H1 (cell line): ENCODE measurements around the gene PDE9A.

ENCODE experiments used
- CTCF ChIP-seq, 3 experiments: IDR thresholded peaks; 1 replicate in 2 of 3; 2 replicates in 1 of 3; pipeline versions ENCODE4 v1.5.1 to v1.6.1; 2011; ENCODE audit warnings: low read length in 3 of 3, mild to moderate bottlenecking in 3 of 3, inconsistent platforms in 2 of 3, low read depth in 1 of 3, moderate library complexity in 1 of 3; ENCODE audit not compliant: insufficient read depth in 1 of 3; ENCODE audit errors: control extremely low read depth in 1 of 3
- EGR1 ChIP-seq: IDR thresholded peaks from 2 replicates; pipeline ENCODE4 v1.6.1; 2011; ENCODE audit warnings: low read depth, low read length, borderline replicate concordance
- EP300 ChIP-seq, 2 experiments: IDR thresholded peaks; 1 replicate in 1 of 2; 2 replicates in 1 of 2; pipeline ENCODE4 v1.6.1; 2011 to 2012; ENCODE audit warnings: low read depth in 2 of 2, low read length in 2 of 2, mild to moderate bottlenecking in 2 of 2, borderline replicate concordance in 1 of 2, inconsistent platforms in 1 of 2, moderate library complexity in 1 of 2
- EZH2 ChIP-seq: fragments of 200-600 bp; sonication (generic); IDR thresholded peaks from 2 replicates; pipeline ENCODE4 v1.7.1; 2012; ENCODE audit warnings: low read depth, mild to moderate bottlenecking, moderate library complexity, low read length, inconsistent platforms; ENCODE audit not compliant: severe bottlenecking
- HDAC2 ChIP-seq, 2 experiments: fragments of 300-600 bp in 1 of 2; sonication (generic) in 1 of 2; IDR thresholded peaks; 2 replicates each; pipeline ENCODE4 v1.6.1; 2011 to 2012; ENCODE audit warnings: low read depth in 2 of 2, low read length in 2 of 2, mild to moderate bottlenecking in 2 of 2, moderate library complexity in 2 of 2, borderline replicate concordance in 1 of 2, inconsistent platforms in 1 of 2
- MAFK ChIP-seq: IDR thresholded peaks from 2 replicates; pipeline ENCODE4 v1.6.1; 2012; ENCODE audit warnings: low read depth, mild to moderate bottlenecking, improper control_type of control experiment, low read length
- MAX ChIP-seq: IDR thresholded peaks from 2 replicates; pipeline ENCODE4 v1.6.1; 2012; ENCODE audit warnings: inconsistent platforms
- POLR2A ChIP-seq, 2 experiments: IDR thresholded peaks; 1 replicate in 1 of 2; 2 replicates in 1 of 2; pipeline ENCODE4 v1.6.1; 2011; ENCODE audit warnings: low read depth in 2 of 2, low read length in 2 of 2, mild to moderate bottlenecking in 2 of 2; ENCODE audit errors: control extremely low read depth in 1 of 2
- RNF2 ChIP-seq: fragments of 200-900, 300-1000 bp; sonication (generic); IDR thresholded peaks from 2 replicates; pipeline ENCODE4 v1.7.1; 2016; ENCODE audit warnings: borderline replicate concordance, low read depth, mild to moderate bottlenecking, antibody characterized with exemption, low read length; ENCODE audit not compliant: poor library complexity, severe bottlenecking; ENCODE audit errors: missing control alignments
- SP1 ChIP-seq: IDR thresholded peaks from 2 replicates; pipeline ENCODE4 v1.6.1; 2011; ENCODE audit warnings: low read depth, low read length
- TEAD4 ChIP-seq: IDR thresholded peaks from 2 replicates; pipeline ENCODE4 v1.6.1; 2012; ENCODE audit warnings: low read depth, low read length, inconsistent platforms, mixed read lengths

- no peak for TF ChIP-seq CTCF (IDR thresholded peaks at IDR 0.05; ENCODE audit: control extremely low read depth in 1 of 3, insufficient read depth in 1 of 3, low read depth in 1 of 3, low read length in 3 of 3)
- TF ChIP-seq EGR1, result no peak
- no peak for TF ChIP-seq MAX
- TF ChIP-seq RNF2, result no peak
- no peak for TF ChIP-seq EZH2
- TF ChIP-seq EP300 (IDR thresholded peaks at IDR 0.05; ENCODE audit: borderline replicate concordance in 1 of 2, low read depth in 2 of 2, low read length in 2 of 2), result no peak
- no peak for TF ChIP-seq POLR2A (IDR thresholded peaks at IDR 0.05; ENCODE audit: control extremely low read depth in 1 of 2, low read depth in 2 of 2, low read length in 2 of 2)
- no peak for TF ChIP-seq MAFK
- TF ChIP-seq SP1, result no peak
- no peak for TF ChIP-seq HDAC2 (IDR thresholded peaks at IDR 0.05; ENCODE audit: borderline replicate concordance in 1 of 2, low read depth in 2 of 2, low read length in 2 of 2)
- no peak for TF ChIP-seq TEAD4
These were observed 161.8 kb downstream of the PDE9A start for GRCh38 chr21:42815217-42815616.
